HCT116 (cell line): ENCODE measurements around the gene PJA2. TPM values are rescaled to one million over a fixed set of nuclear protein-coding genes. Genes with fewer than 3 reads are reported as not detected.
A peak's percentile ranks its signal among the peaks of the same experiment; 100 is the strongest.

Experiments used
- ATAC-seq: fragments of 200-7000 bp; cut with Tn5 transposase; 2 replicates; pipeline ENCODE4 v1.9.1; 2020; ENCODE audit warnings: mild to moderate bottlenecking, moderate library complexity
- BruUV-seq: library from RNA; stranded (reverse); fragments of 400-500 nt; replicated peaks from 2 replicates; lab custom pipeline; 2021; lab: Mats Ljungman, UMichigan
- CTCF ChIA-PET: fragments of 300-600 bp; sonication (Branson Sonifier 250); formaldehyde crosslinking; loops from one replicate; lab custom pipeline; 2021; ENCODE audit warnings: antibody characterized with exemption; lab: Charles Lee
- POLR2A ChIA-PET: fragments of 300-600, 350-600 bp; sonication (Branson Sonifier 250); formaldehyde crosslinking; loops from one replicate; lab custom pipeline; 2021; ENCODE audit warnings: antibody characterized with exemption; lab: Charles Lee
- RAD21 ChIA-PET, 2 experiments: fragments of 300-600 bp; sonication (Branson Sonifier 250); formaldehyde crosslinking; loops; one replicate each; lab custom pipeline; 2023; ENCODE audit warnings: low total read pairs in 2 of 2; ENCODE audit not compliant: uncharacterized antibody in 2 of 2, unreplicated experiment in 2 of 2, low non-redundant PET in 1 of 2; lab: Charles Lee
- DNase-seq: peaks from one replicate; pipeline ENCODE4 v3.0.0-alpha.2; 2010; ENCODE audit warnings: low read depth, low spot score
- H2AFZ ChIP-seq: fragments of 200-600 bp; shearing (Covaris generic), sonication (generic); 2 replicates; pipeline ENCODE4 v1.6.1; 2017; ENCODE audit warnings: low read depth, mixed run types, mixed read lengths, antibody characterized with exemption, low read length; ENCODE audit not compliant: poor library complexity, severe bottlenecking
- H3K27ac ChIP-seq: 2 replicates; pipeline ENCODE4 v1.5.1; 2012; ENCODE audit warnings: low read depth, low read length
- H3K27me3 ChIP-seq: fragments of 200-600 bp; sonication (generic); 2 replicates; pipeline ENCODE4 v1.6.1; 2016; ENCODE audit warnings: mixed run types, low read length, mixed read lengths; ENCODE audit not compliant: insufficient read depth
- H3K36me3 ChIP-seq, 2 experiments: fragments of 200-500 bp in 1 of 2; fragments of 200-600 bp in 1 of 2; sonication (Bioruptor generic) in 1 of 2; sonication (generic) in 1 of 2; 2 replicates each; pipeline versions ENCODE4 v1.5.1 to v1.6.1; 2014 to 2016; ENCODE audit warnings: low read length in 2 of 2, inconsistent platforms in 1 of 2, mixed read lengths in 1 of 2, mixed run types in 1 of 2; ENCODE audit not compliant: insufficient read depth in 2 of 2, control insufficient read depth in 1 of 2
- H3K4me1 ChIP-seq, 2 experiments: fragments of 200-600 bp in 1 of 2; sonication (generic) in 1 of 2; 2 replicates each; pipeline versions ENCODE4 v1.5.1 to v1.6.1; 2012 to 2017; ENCODE audit warnings: low read length in 2 of 2, inconsistent platforms in 1 of 2, mild to moderate bottlenecking in 1 of 2, mixed read lengths in 1 of 2, mixed run types in 1 of 2, moderate library complexity in 1 of 2; ENCODE audit not compliant: insufficient read depth in 2 of 2, control insufficient read depth in 1 of 2
- H3K4me2 ChIP-seq: fragments of 200-600 bp; sonication (generic); 2 replicates; pipeline ENCODE4 v1.6.1; 2017; ENCODE audit warnings: mixed run types, low read length, mixed read lengths
- H3K4me3 ChIP-seq, 2 experiments: fragments of 200-600 bp in 1 of 2; sonication (generic) in 1 of 2; replicated peaks in 1 of 2; 2 replicates each; pipeline ENCODE4 v1.5.1; 2011 to 2016; ENCODE audit warnings: low read length in 2 of 2, control low read depth in 1 of 2, low read depth in 1 of 2, mild to moderate bottlenecking in 1 of 2, mixed read lengths in 1 of 2, mixed run types in 1 of 2
- H3K79me2 ChIP-seq: fragments of 200-600 bp; sonication (generic); 2 replicates; pipeline ENCODE4 v1.6.1; 2017; ENCODE audit warnings: mild to moderate bottlenecking, mixed run types, low read length, moderate library complexity, mixed read lengths; ENCODE audit not compliant: insufficient read depth
- H3K9ac ChIP-seq: fragments of 200-600 bp; sonication (generic); 2 replicates; pipeline ENCODE4 v1.6.1; 2016; ENCODE audit warnings: low read length, mixed read lengths
- H3K9me2 ChIP-seq: fragments of 200-600 bp; sonication (generic), shearing (Covaris generic); 2 replicates; pipeline ENCODE4 v1.6.1; 2017; ENCODE audit warnings: mixed run types, mild to moderate bottlenecking, moderate library complexity; ENCODE audit not compliant: insufficient read depth
- H3K9me3 ChIP-seq, 2 experiments: fragments of 200-500 bp in 1 of 2; fragments of 200-600 bp in 1 of 2; sonication (Bioruptor generic) in 1 of 2; sonication (generic) in 1 of 2; 2 replicates each; pipeline ENCODE4 v1.6.1; 2014 to 2017; ENCODE audit warnings: low read length in 2 of 2, mixed read lengths in 2 of 2, inconsistent platforms in 1 of 2, low read depth in 1 of 2, mild to moderate bottlenecking in 1 of 2, mixed run types in 1 of 2, moderate library complexity in 1 of 2; ENCODE audit not compliant: control insufficient read depth in 1 of 2, insufficient read depth in 1 of 2
- H4K20me1 ChIP-seq: fragments of 200-600 bp; sonication (generic), shearing (Covaris generic); 2 replicates; pipeline ENCODE4 v1.6.1; 2017; ENCODE audit warnings: mixed run types, mild to moderate bottlenecking, moderate library complexity; ENCODE audit not compliant: insufficient read depth
- ATF3 ChIP-seq: IDR thresholded peaks from 2 replicates; pipeline ENCODE4 v1.6.1; 2012
- CBX3 ChIP-seq: IDR thresholded peaks from 2 replicates; pipeline ENCODE4 v1.6.1; 2012; ENCODE audit warnings: low read depth
- CEBPB ChIP-seq: IDR thresholded peaks from 2 replicates; pipeline ENCODE4 v1.6.1; 2012; ENCODE audit warnings: low read depth
- CTCF ChIP-seq, 3 experiments: fragments of 200-600 bp in 1 of 3; sonication (generic) in 1 of 3; IDR thresholded peaks in 2 of 3; conservative IDR thresholded peaks in 1 of 3; 2 replicates each; pipeline ENCODE4 v1.5.1; 2012 to 2017; ENCODE audit warnings: low read depth in 2 of 3, low read length in 2 of 3, antibody characterized with exemption in 1 of 3, borderline replicate concordance in 1 of 3, control low read depth in 1 of 3, mild to moderate bottlenecking in 1 of 3, mixed read lengths in 1 of 3, mixed run types in 1 of 3, moderate library complexity in 1 of 3; ENCODE audit not compliant: insufficient read depth in 1 of 3
- ELF1 ChIP-seq: IDR thresholded peaks from 2 replicates; pipeline ENCODE4 v1.6.1; 2012; ENCODE audit warnings: low read depth, borderline replicate concordance
- EZH2 ChIP-seq: fragments of 200-600 bp; sonication (generic); IDR thresholded peaks from 2 replicates; pipeline ENCODE4 v1.6.1; 2017; ENCODE audit warnings: antibody characterized with exemption, mixed run types
- FOSL1 ChIP-seq: IDR thresholded peaks from 2 replicates; pipeline ENCODE4 v1.6.1; 2012; ENCODE audit warnings: low read depth
- JUND ChIP-seq: IDR thresholded peaks from 2 replicates; pipeline ENCODE4 v1.6.1; 2012
- POLR2A ChIP-seq: IDR thresholded peaks from 2 replicates; pipeline ENCODE4 v1.7.0; 2011; ENCODE audit warnings: borderline replicate concordance; ENCODE audit not compliant: insufficient read depth, insufficient read length; ENCODE audit errors: extremely low read depth
- POLR2AphosphoS5 ChIP-seq: IDR thresholded peaks from 2 replicates; pipeline ENCODE4 v1.6.1; 2011; ENCODE audit warnings: mild to moderate bottlenecking, low read depth, low read length, moderate library complexity
- RAD21 ChIP-seq: IDR thresholded peaks from 2 replicates; pipeline ENCODE4 v1.6.1; 2012; ENCODE audit warnings: low read depth, mild to moderate bottlenecking
- SIN3A ChIP-seq: IDR thresholded peaks from 2 replicates; pipeline ENCODE4 v1.6.1; 2012; ENCODE audit warnings: low read depth
- SP1 ChIP-seq: IDR thresholded peaks from 2 replicates; pipeline ENCODE4 v1.6.1; 2012; ENCODE audit warnings: low read depth
- SRF ChIP-seq: IDR thresholded peaks from 2 replicates; pipeline ENCODE4 v1.6.1; 2012; ENCODE audit warnings: low read depth
- TCF7L2 ChIP-seq: IDR thresholded peaks from 2 replicates; pipeline ENCODE4 v1.7.0; 2011; ENCODE audit warnings: borderline replicate concordance, inconsistent platforms; ENCODE audit not compliant: insufficient read depth, insufficient read length; ENCODE audit errors: extremely low read depth
- YY1 ChIP-seq: IDR thresholded peaks from 2 replicates; pipeline ENCODE4 v1.6.1; 2011; ENCODE audit warnings: low read length, low read depth, moderate library complexity, mild to moderate bottlenecking; ENCODE audit not compliant: insufficient replicate concordance; ENCODE audit errors: extremely low read depth
- ZBTB33 ChIP-seq: IDR thresholded peaks from 2 replicates; pipeline ENCODE4 v1.6.1; 2011; ENCODE audit warnings: mild to moderate bottlenecking, low read length, moderate library complexity; ENCODE audit not compliant: insufficient replicate concordance; ENCODE audit errors: extremely low read depth
- ZNF274 ChIP-seq: fragments of 200-500 bp; sonication (Bioruptor generic); IDR thresholded peaks from 2 replicates; pipeline ENCODE4 v1.6.1; 2014; ENCODE audit warnings: mild to moderate bottlenecking, low read depth, low read length, inconsistent platforms
- intact Hi-C: fragments of 100-400 bp; cut with micrococcal nuclease; formaldehyde crosslinking; loops from 2 replicates; pipeline ENCODE4 v1.10.0; 2022
- total RNA-seq: library from RNA; stranded (reverse); gene quantifications from one replicate; pipeline ENCODE4 v1.2.1, GENCODE V29; 2021; ENCODE audit not compliant: unreplicated experiment

PJA2 gene
- total RNA-seq, 1 experiment from 2014 or later: 38.4 TPM

DNA sequence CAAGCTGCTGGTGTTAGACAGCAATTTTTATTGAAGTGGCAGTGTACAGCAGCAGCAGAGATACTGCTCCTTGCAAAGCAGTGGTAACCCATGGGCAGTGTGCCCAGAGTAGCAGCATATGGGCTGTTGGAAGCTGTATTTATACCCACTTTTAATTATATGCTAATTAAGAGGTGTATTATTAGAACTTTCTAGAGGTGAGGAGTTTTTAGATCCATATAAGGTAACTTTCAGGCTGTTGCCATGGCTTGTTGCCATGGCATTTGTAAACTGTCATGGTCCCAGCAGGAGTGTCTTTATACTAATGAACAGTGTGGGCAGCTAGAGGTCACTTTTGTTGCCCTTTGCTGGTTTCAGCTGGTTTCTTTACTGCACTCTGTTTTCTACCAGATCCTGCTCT, 3.7 kb upstream of the PJA2 start:
- Histone ChIP-seq H3K79me2 (peaks cover 8% of the 10 kb centered on the region), H3K9me3 (no peaks in the 10 kb centered on the region), H2AFZ (peak overlapping the region; percentile 57), H3K27ac (no peak overlapping the region), H3K4me2 (no peak overlapping the region), H3K4me1 (peaks cover 12 to 30% of the 10 kb centered on the region in 2 experiments), H3K36me3 (no peaks in the 10 kb centered on the region), H3K9me2 (no peaks in the 10 kb centered on the region), H3K4me3 (no peak overlapping the region), H3K27me3 (no peaks in the 10 kb centered on the region), H3K9ac (no peak overlapping the region), H4K20me1 (no peaks in the 10 kb centered on the region)
- CTCF ChIA-PET: interaction anchor here (0.6 kb wide), 1 partner anchor 771 kb away, joined by 3 read pairs; no protein-coding TSS in a partner anchor
- POLR2A ChIA-PET: no interaction called here
- intact Hi-C loops: no loop called here
- DNase-seq: no peak
- BruUV-seq: no TSS peak
- no peak for ATAC-seq
- TF ChIP-seq CBX3: no peak
- no peak for TF ChIP-seq ZNF274
- no peak for TF ChIP-seq CTCF (IDR thresholded peaks at IDR 0.05 in 2 of 3, conservative IDR thresholded peaks at IDR 0.05 in 1 of 3; ENCODE audit: borderline replicate concordance in 1 of 3, insufficient read depth in 1 of 3, low read depth in 2 of 3, low read length in 2 of 3)
- no peak for TF ChIP-seq YY1
- TF ChIP-seq POLR2AphosphoS5: no peak
- no peak for TF ChIP-seq RAD21
- no peak for TF ChIP-seq POLR2A
- no peak for TF ChIP-seq SP1
- no peak for TF ChIP-seq ELF1
- TF ChIP-seq EZH2: no peak
- no peak for TF ChIP-seq TCF7L2
- TF ChIP-seq ATF3: no peak
- TF ChIP-seq SRF: no peak
- TF ChIP-seq ZBTB33: no peak
- no peak for TF ChIP-seq FOSL1
- TF ChIP-seq CEBPB: no peak
- no peak for TF ChIP-seq JUND
- no peak for TF ChIP-seq SIN3A
- RAD21 ChIA-PET: no interaction called here
